VCaP (cell line): Measurements from ENCODE around the gene TOX4.

ENCODE experiments used
- H3K27ac ChIP-seq: fragments of 450-650 bp; 2 replicates; pipeline ENCODE4 v1.5.1; 2017
- CTCF ChIP-seq: fragments of 450-650 bp; conservative IDR thresholded peaks from 2 replicates; pipeline ENCODE4 v1.5.1; 2017; ENCODE audit warnings: mild to moderate bottlenecking, moderate library complexity

TOX4 gene

DNA sequence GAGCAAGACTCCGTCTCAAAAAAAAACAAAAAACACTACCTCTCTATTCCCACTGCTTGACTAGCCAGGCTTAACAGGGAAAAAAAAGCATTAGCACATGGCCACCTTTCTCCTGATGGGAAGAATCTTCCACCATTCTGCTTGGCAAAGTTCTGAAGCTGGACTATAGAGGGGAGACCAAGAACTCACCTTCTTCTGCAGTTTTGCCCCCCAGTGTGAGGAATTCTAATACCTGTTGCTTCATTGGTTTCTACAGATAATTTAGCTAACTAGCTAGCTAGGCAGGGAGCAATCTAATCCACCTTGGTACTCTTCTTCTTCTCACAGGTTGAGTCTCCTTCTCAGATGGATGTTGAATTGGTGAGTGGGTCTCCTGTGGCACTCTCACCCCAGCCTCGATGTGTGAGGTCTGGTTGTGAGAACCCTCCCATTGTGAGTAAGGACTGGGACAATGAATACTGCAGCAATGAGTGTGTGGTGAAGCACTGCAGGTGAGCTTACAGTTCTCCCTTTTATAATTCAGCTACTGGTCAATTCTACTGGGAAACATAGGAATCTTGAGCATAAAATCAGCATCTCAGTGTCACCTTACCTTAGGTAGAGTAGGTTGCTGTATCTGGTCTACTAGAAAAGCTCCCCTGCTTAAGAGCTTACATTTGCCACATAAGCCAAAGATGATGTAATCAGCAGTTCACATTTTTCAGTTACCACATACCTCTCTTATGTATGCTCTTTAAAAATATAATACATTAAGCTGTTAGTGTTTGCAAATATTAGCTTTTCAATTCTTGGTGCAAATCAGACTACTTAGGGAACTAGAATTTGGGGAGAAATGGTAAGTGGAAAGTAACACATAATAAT is 18.1 kb downstream of the TOX4 start:
- H3K27ac ChIP-seq = peak overlapping the region; percentile 36; the same call in 1 of the 2 replicates
- no peak for TF ChIP-seq CTCF

DNA sequence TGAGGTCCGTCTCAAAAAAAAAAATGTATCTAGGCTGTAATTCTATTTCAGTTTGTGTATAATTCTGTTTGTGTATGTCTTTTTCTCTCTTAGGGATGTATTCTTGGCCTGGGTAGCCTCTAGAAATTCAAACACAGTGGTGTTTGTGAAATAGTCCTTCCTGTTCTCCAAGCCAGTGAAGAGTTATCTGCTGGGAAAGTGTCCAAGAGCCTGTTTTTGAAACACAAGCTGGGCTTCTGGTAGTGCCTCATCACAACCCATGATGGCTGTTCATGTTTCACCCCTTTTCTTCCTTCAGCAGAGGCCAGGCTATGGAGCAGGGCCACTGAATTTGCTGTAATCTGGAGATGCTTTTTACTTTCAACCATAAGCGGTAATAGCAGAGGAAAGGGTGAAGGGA is 19.5 kb downstream of the TOX4 start:
- H3K27ac ChIP-seq = peak overlapping the region; percentile 36; the same call in 1 of the 2 replicates
- TF ChIP-seq CTCF = no peak

DNA sequence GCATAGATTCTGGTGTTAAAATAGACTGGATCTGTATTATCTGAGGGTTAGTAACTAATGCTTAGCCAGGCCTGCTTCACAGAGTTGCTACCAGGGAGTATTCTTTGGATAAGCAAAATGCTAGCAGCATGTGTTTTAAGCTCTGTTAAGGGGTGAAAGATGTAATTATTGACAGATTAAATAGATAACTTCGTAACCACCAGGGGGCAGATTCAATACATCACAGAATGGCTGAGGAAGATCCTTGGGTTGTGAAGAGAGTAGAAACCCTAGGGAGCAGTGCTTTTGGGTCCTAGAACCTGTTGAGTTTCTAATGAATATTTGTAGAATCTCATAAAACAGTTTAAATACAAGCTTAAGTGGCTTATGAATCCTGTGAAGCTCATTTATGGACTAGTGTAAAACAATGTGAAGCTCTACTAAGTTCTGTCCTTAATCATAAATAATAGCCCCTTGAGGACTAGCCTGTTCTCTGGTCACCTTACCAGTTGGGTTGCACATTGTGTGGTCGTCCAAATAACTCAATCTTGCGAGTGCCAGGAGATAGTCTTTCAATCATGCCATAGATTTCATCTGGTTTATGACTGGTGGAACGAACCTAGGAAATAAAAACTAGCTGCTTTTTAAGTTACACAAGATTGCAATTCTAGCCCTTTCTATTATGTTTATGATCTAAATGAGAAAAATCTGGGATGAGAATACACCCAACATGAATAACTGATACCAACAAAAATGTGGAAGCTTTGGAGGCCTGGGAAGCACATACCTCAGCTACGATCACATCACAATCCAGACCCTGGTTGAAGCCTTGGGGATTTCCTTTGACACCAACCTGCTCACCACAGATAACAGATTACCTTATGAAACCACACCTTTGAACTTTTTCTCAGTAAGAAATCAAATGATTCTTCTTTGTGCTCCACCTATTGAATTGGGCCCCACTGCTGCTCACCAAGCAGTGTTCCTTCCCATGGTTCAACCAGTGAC is 21.8 kb downstream of the TOX4 start:
- H3K27ac ChIP-seq = peak overlapping the region; percentile 27
- TF ChIP-seq CTCF = peak; percentile 72

GRCh38 chr14:21501568-21501967 is 24.6 kb downstream of the TOX4 start:
- no peak overlapping the region for H3K27ac ChIP-seq
- TF ChIP-seq CTCF = no peak

GRCh38 chr14:21503376-21503775 is 26.4 kb downstream of the TOX4 start:
- TF ChIP-seq CTCF = no peak
- H3K27ac ChIP-seq = no peak overlapping the region

DNA sequence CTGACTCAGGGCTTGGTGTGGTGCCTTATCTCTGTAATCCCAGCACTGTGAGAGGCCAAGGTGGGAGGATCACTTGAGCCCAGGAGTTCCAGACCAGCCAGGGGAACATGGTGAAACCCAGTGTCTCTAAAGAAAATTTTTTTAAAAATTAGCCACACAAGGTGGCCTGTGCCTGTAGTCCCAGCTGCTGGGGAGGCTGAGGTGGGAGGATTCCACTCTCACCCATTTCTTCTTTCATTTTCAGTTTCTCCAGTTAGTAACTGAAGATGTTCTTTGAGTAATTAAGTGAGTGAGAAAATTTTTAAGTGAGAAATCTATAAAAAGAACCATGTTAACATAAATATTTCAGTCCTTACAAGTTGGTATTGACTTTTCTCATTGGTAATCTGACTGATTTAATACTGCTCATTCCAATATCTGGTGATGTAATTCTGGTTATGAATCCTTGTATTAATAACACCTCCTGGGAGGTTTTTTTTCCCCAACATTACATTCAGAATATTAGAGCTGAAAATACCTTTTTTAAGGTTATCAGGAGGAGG is 28.1 kb downstream of the TOX4 start:
- H3K27ac ChIP-seq = no peak overlapping the region
- no peak for TF ChIP-seq CTCF

GRCh38 chr14:21506557-21506956 is 29.6 kb downstream of the TOX4 start:
- no peak for TF ChIP-seq CTCF
- H3K27ac ChIP-seq = no peak overlapping the region
